H9 (cell line): ENCODE measurements around the gene RPRD2. TPM values are rescaled to one million over a fixed set of nuclear protein-coding genes. Genes with fewer than 3 reads are reported as not detected.

Experiments
- DNase-seq: peaks from one replicate; pipeline ENCODE4 v3.0.0-alpha.2; 2017
- H2AFZ ChIP-seq: one replicate; pipeline ENCODE4 v1.6.1; 2013; ENCODE audit warnings: mild to moderate bottlenecking, low read length, control low read depth, moderate library complexity
- H2AK5ac ChIP-seq: 2 replicates; pipeline ENCODE4 v1.6.1; 2013; ENCODE audit warnings: low read length, control low read depth, mixed read lengths; ENCODE audit not compliant: insufficient read length
- H2BK120ac ChIP-seq: one replicate; pipeline ENCODE4 v1.6.1; 2013; ENCODE audit warnings: low read depth, mild to moderate bottlenecking, low read length, control low read depth, inconsistent platforms; ENCODE audit not compliant: poor library complexity, severe bottlenecking
- H2BK12ac ChIP-seq: 2 replicates; pipeline ENCODE4 v1.6.1; 2013; ENCODE audit warnings: low read length, control low read depth, mixed read lengths, low read depth; ENCODE audit not compliant: insufficient read length
- H2BK15ac ChIP-seq: 2 replicates; pipeline ENCODE4 v1.6.1; 2013; ENCODE audit warnings: low read depth, low read length, control low read depth
- H2BK20ac ChIP-seq: one replicate; pipeline ENCODE4 v1.6.1; 2013; ENCODE audit warnings: low read depth, mild to moderate bottlenecking, low read length, control low read depth, inconsistent platforms; ENCODE audit not compliant: poor library complexity, severe bottlenecking
- H2BK5ac ChIP-seq: 2 replicates; pipeline ENCODE4 v1.6.1; 2013; ENCODE audit warnings: low read length, control low read depth, mixed read lengths; ENCODE audit not compliant: insufficient read length
- H3K14ac ChIP-seq: 2 replicates; pipeline ENCODE4 v1.6.1; 2013; ENCODE audit warnings: low read length, control low read depth; ENCODE audit not compliant: insufficient read depth
- H3K18ac ChIP-seq: 2 replicates; pipeline ENCODE4 v1.6.1; 2013; ENCODE audit warnings: low read depth, mild to moderate bottlenecking, mixed read lengths, low read length, control low read depth; ENCODE audit not compliant: insufficient read length
- H3K23ac ChIP-seq: 2 replicates; pipeline ENCODE4 v1.6.1; 2013; ENCODE audit warnings: low read length, control low read depth, mixed read lengths, low read depth; ENCODE audit not compliant: insufficient read length
- H3K23me2 ChIP-seq: 2 replicates; pipeline ENCODE4 v1.6.1; 2013; ENCODE audit warnings: low read depth, mild to moderate bottlenecking, mixed read lengths, low read length, control low read depth; ENCODE audit not compliant: insufficient read length, poor library complexity, severe bottlenecking
- H3K27ac ChIP-seq: 2 replicates; pipeline ENCODE4 v1.5.1; 2013; ENCODE audit warnings: low read length, control low read depth, mixed read lengths, low read depth; ENCODE audit not compliant: insufficient read length
- H3K27me3 ChIP-seq: 2 replicates; pipeline ENCODE4 v1.6.1; 2013; ENCODE audit warnings: low read length, control low read depth, inconsistent platforms; ENCODE audit not compliant: insufficient read depth
- H3K4ac ChIP-seq: 2 replicates; pipeline ENCODE4 v1.6.1; 2013; ENCODE audit warnings: low read depth, mild to moderate bottlenecking, control low read depth, inconsistent platforms, low read length, moderate library complexity
- H3K4me1 ChIP-seq: 2 replicates; pipeline ENCODE4 v1.6.1; 2013; ENCODE audit warnings: low read length, control low read depth, inconsistent platforms; ENCODE audit not compliant: insufficient read depth
- H3K4me2 ChIP-seq: 2 replicates; pipeline ENCODE4 v1.6.1; 2013; ENCODE audit warnings: low read length, control low read depth, mixed read lengths; ENCODE audit not compliant: insufficient read length, insufficient read depth
- H3K56ac ChIP-seq: 2 replicates; pipeline ENCODE4 v1.6.1; 2013; ENCODE audit warnings: low read depth, mild to moderate bottlenecking, mixed read lengths, low read length, control low read depth; ENCODE audit not compliant: insufficient read length
- H3K79me1 ChIP-seq: 2 replicates; pipeline ENCODE4 v1.6.1; 2013; ENCODE audit warnings: low read depth, mild to moderate bottlenecking, moderate library complexity, low read length, control low read depth, inconsistent platforms; ENCODE audit not compliant: insufficient read depth, poor library complexity, severe bottlenecking
- H3K79me2 ChIP-seq: 2 replicates; pipeline ENCODE4 v1.6.1; 2013; ENCODE audit warnings: low read length, control low read depth, inconsistent platforms; ENCODE audit not compliant: insufficient read depth
- H3K9ac ChIP-seq: 2 replicates; pipeline ENCODE4 v1.6.1; 2013; ENCODE audit warnings: low read length, control low read depth, mixed read lengths; ENCODE audit not compliant: insufficient read length; ENCODE audit errors: extremely low read depth
- H3K9me3 ChIP-seq: one replicate; pipeline ENCODE4 v1.6.1; 2013; ENCODE audit warnings: low read depth, low read length, inconsistent platforms; ENCODE audit not compliant: control insufficient read depth
- H3T11ph ChIP-seq: one replicate; pipeline ENCODE4 v1.6.1; 2013; ENCODE audit warnings: mild to moderate bottlenecking, low read length, control low read depth, inconsistent platforms
- H4K20me1 ChIP-seq: one replicate; pipeline ENCODE4 v1.6.1; 2013; ENCODE audit not compliant: control insufficient read depth, insufficient read length, insufficient read depth
- H4K5ac ChIP-seq: 2 replicates; pipeline ENCODE4 v1.6.1; 2013; ENCODE audit warnings: low read depth, mild to moderate bottlenecking, mixed read lengths, low read length, control low read depth; ENCODE audit not compliant: insufficient read length
- H4K8ac ChIP-seq: replicated peaks from 2 replicates; pipeline ENCODE4 v1.6.1; 2013; ENCODE audit warnings: low read length, control low read depth, mixed read lengths, low read depth; ENCODE audit not compliant: insufficient read length
- H4K91ac ChIP-seq: 2 replicates; pipeline ENCODE4 v1.6.1; 2013; ENCODE audit warnings: low read depth, mild to moderate bottlenecking, moderate library complexity, mixed read lengths, low read length, control low read depth; ENCODE audit not compliant: insufficient read length
- H3K27ac Mint-ChIP-seq, 3 experiments: 2 replicates in 2 of 3; 3 replicates in 1 of 3; pipeline ENCODE4 v1.8.0; 2020 to 2021; ENCODE audit warnings: mixed read lengths in 3 of 3, mild to moderate bottlenecking in 1 of 3, moderate library complexity in 1 of 3
- H3K27me3 Mint-ChIP-seq: 2 replicates; pipeline ENCODE4 v1.8.0; 2021; ENCODE audit warnings: low read depth, mild to moderate bottlenecking, moderate library complexity, mixed read lengths
- H3K36me3 Mint-ChIP-seq, 3 experiments: 2 replicates in 2 of 3; 3 replicates in 1 of 3; pipeline ENCODE4 v1.8.0; 2020 to 2021; ENCODE audit warnings: low read depth in 3 of 3, mixed read lengths in 3 of 3; ENCODE audit not compliant: insufficient read depth in 1 of 3
- H3K4me1 Mint-ChIP-seq, 2 experiments: 2 replicates each; pipeline ENCODE4 v1.8.0; 2020; ENCODE audit warnings: mixed read lengths in 2 of 2
- H3K4me3 Mint-ChIP-seq, 2 experiments: 2 replicates in 1 of 2; 3 replicates in 1 of 2; pipeline ENCODE4 v1.8.0; 2020 to 2021; ENCODE audit warnings: mild to moderate bottlenecking in 2 of 2, mixed read lengths in 2 of 2, moderate library complexity in 1 of 2
- H3K9me3 Mint-ChIP-seq, 2 experiments: 2 replicates in 1 of 2; 3 replicates in 1 of 2; pipeline ENCODE4 v1.8.0; 2020; ENCODE audit warnings: mild to moderate bottlenecking in 2 of 2, mixed read lengths in 2 of 2, moderate library complexity in 1 of 2
- CTCF ChIP-seq: fragments of 200-600 bp; sonication (generic); conservative IDR thresholded peaks from 3 replicates; pipeline ENCODE4 v1.8.0; 2021; ENCODE audit warnings: antibody characterized with exemption, mild to moderate bottlenecking
- WGBS: extraction: QIAGEN DNeasy Blood & Tissue Kit; methylation state at CpG from one replicate; pipeline ENCODE4 v1.1.7; 2013; ENCODE audit warnings: missing lambda C conversion rate, low lambda C conversion rate, mixed read lengths; ENCODE audit not compliant: insufficient read length; ENCODE audit errors: extremely low coverage; 5-methylcytosine and 5-hydroxymethylcytosine counted together
- total RNA-seq: library from RNA; stranded (reverse); gene quantifications from 2 replicates; pipeline ENCODE4 v1.2.1, GENCODE V29; 2021

Gene RPRD2
- total RNA-seq, 1 experiment from 2014 or later: 39.0 TPM

- Histone ChIP-seq H3K23ac (no peak overlapping the region), H3K56ac (no peak overlapping the region), H2BK12ac (no peak overlapping the region), H3K4ac (no peak overlapping the region), H3K27ac (no peak overlapping the region), H3K27me3 (no peaks in the 10 kb centered on the region), H4K5ac (no peak overlapping the region), H2BK15ac (no peak overlapping the region), H2AK5ac (no peak overlapping the region), H3T11ph (no peak overlapping the region), H3K23me2 (no peaks in the 10 kb centered on the region), H4K91ac (no peak overlapping the region), H2BK5ac (no peak overlapping the region), H4K8ac (no peak overlapping the region), H3K79me2 (no peaks in the 10 kb centered on the region), H4K20me1 (no peaks in the 10 kb centered on the region), H3K9ac (no peak overlapping the region), H3K9me3 (no peaks in the 10 kb centered on the region), H3K4me1 (no peaks in the 10 kb centered on the region), H3K14ac (no peak overlapping the region), H3K18ac (no peak overlapping the region), H3K79me1 (no peaks in the 10 kb centered on the region), H3K4me2 (no peak overlapping the region), H2AFZ (no peak overlapping the region), H2BK120ac (no peak overlapping the region), H2BK20ac (no peak overlapping the region)
- Mint-ChIP-seq H3K27me3 (no peaks in the 10 kb centered on the region), H3K4me1 (no peaks in the 10 kb centered on the region), H3K4me3 (no peak overlapping the region), H3K27ac (peak overlapping the region in 2 of 3 experiments; percentile 19 to 70; a peak in 1 of 7 replicates), H3K9me3 (no peaks in the 10 kb centered on the region; a peak in 1 of 5 replicates), H3K36me3 (peaks cover 29 to 70% (median 67%) of the 10 kb centered on the region in 3 experiments; a peak in 6 of 7 replicates)
- TF ChIP-seq CTCF: no peak
- WGBS: no CpG with 5 or more reads among the region's 10 CpGs
- no peak for DNase-seq
Measured at GRCh38 chr1:150498342-150498741, 134.4 kb downstream of the RPRD2 start.
